ENCODE data around the gene ATP6V0A4. TPM values are rescaled to one million over a fixed set of nuclear protein-coding genes. Genes with fewer than 3 reads are reported as not detected.
A peak's percentile ranks its signal among the peaks of the same experiment; 100 is the strongest.

Gene ATP6V0A4
- total RNA-seq, 2 experiments from 2014 or later = not detected

- H3K27ac Mint-ChIP-seq = no peak overlapping the region
- no peak overlapping the region for H3K4me3 Mint-ChIP-seq
- H3K4me1 Mint-ChIP-seq = no peaks in the 10 kb centered on the region
Observed at GRCh38 chr7:138781004-138781403, 17.0 kb downstream of the ATP6V0A4 start.

GRCh38 chr7:138776166-138776833 is 21.7 kb downstream of the ATP6V0A4 start:
- no peak for DNase-seq
- Mint-ChIP-seq H3K27ac (no peak overlapping the region), H3K4me3 (no peak overlapping the region), H3K9me3 (no peaks in the 10 kb centered on the region), H3K27me3 (no peaks in the 10 kb centered on the region), H3K36me3 (no peaks in the 10 kb centered on the region), H3K4me1 (no peaks in the 10 kb centered on the region)

More at GRCh38 chr7:138781004-138781403, 17.0 kb downstream of the ATP6V0A4 start:
- H3K9me3 Mint-ChIP-seq = peaks cover 6% of the 10 kb centered on the region
- H3K36me3 Mint-ChIP-seq = no peaks in the 10 kb centered on the region
- H3K27me3 Mint-ChIP-seq = no peaks in the 10 kb centered on the region
- DNase-seq = no peak

GRCh38 chr7:138773817-138774216 is 24.2 kb downstream of the ATP6V0A4 start:
- H3K9me3 Mint-ChIP-seq = no peaks in the 10 kb centered on the region
- no peak overlapping the region for H3K27ac Mint-ChIP-seq
- no peaks in the 10 kb centered on the region for H3K36me3 Mint-ChIP-seq
- peaks cover 3% of the 10 kb centered on the region for H3K4me1 Mint-ChIP-seq
- no peak for DNase-seq
- H3K4me3 Mint-ChIP-seq = no peak overlapping the region
- H3K27me3 Mint-ChIP-seq = no peaks in the 10 kb centered on the region

DNA sequence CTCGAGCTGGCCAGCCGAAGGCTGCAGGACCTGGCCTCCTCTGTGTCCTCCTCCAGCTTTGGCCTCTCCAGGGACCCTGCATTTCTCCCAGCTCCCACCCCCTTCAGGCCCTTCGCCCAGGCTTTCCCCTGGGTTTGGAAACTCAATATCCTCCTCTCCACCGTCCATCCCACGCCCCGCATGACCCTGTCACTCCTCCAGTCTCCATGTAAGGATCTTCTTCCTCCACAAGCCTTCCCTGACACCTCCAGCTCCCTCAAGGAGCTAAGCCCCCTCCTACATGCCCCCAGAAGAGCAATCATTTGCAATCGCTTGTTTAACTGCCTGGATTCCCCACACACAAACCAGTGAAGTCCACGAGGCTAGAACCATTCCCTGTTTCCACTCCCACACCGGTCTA is 24.8 kb downstream of the ATP6V0A4 start:
- DNase-seq = no peak
- Mint-ChIP-seq H3K27ac (no peak overlapping the region), H3K4me1 (peaks cover 3% of the 10 kb centered on the region), H3K27me3 (no peaks in the 10 kb centered on the region), H3K36me3 (no peaks in the 10 kb centered on the region), H3K4me3 (no peak overlapping the region), H3K9me3 (no peaks in the 10 kb centered on the region)

DNA sequence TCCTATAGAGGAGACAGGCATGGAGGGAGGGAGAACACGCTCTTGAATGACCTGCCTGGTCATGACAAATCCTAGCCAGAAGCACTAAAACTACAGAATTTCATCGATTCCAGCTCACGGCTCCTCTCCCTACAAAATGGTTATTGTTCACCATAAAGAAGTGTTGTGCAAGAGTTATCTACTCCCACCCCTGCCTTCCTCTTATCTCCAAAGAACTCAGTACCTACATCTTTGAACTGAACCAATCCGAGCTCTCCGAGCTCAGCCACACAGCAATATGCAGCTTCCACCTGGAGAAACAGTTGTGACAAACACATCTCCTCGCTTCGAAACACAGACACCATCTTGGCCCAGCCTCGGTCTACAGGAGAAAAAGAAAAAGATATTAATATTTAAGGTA is 27.1 kb downstream of the ATP6V0A4 start:
- Mint-ChIP-seq H3K9me3 (no peaks in the 10 kb centered on the region), H3K27me3 (no peaks in the 10 kb centered on the region), H3K4me3 (no peak overlapping the region), H3K36me3 (no peaks in the 10 kb centered on the region), H3K27ac (no peak overlapping the region), H3K4me1 (peaks cover 3% of the 10 kb centered on the region)
- no peak for DNase-seq

DNA sequence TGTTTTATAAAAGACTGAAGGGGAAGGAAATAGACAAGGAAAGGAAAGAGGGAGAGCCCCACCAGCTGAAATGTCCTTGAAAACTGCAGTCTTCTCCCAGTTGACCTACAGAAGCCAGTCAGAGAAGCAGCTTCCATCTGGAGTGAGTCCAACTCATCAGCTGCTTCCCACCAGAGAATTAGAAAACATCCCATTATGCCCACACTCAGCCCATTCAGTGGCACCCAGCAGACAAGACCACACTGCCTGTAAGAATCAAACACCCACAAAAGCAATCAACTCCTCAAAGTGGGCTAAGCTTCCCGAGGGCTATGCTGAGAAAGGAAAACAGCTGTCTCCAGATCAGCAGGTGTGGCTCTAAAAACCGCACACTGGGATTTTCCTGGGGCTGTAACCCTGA is 29.8 kb downstream of the ATP6V0A4 start:
- H3K27me3 Mint-ChIP-seq = no peaks in the 10 kb centered on the region
- no peaks in the 10 kb centered on the region for H3K9me3 Mint-ChIP-seq
- H3K27ac Mint-ChIP-seq = no peak overlapping the region
- no peaks in the 10 kb centered on the region for H3K36me3 Mint-ChIP-seq
- H3K4me1 Mint-ChIP-seq = peaks cover 3% of the 10 kb centered on the region
- H3K4me3 Mint-ChIP-seq = no peak overlapping the region
- DNase-seq = no peak

GRCh38 chr7:138756591-138757242 is 41.3 kb downstream of the ATP6V0A4 start:
- no peak overlapping the region for H3K4me3 Mint-ChIP-seq

GRCh38 chr7:138755842-138756590 is 42.0 kb downstream of the ATP6V0A4 start:
- Mint-ChIP-seq H3K27ac (no peak overlapping the region), H3K9me3 (peaks cover 4% of the 10 kb centered on the region), H3K4me3 (no peak overlapping the region), H3K27me3 (no peaks in the 10 kb centered on the region), H3K4me1 (peaks cover 34% of the 10 kb centered on the region), H3K36me3 (no peaks in the 10 kb centered on the region)
- DNase-seq = no peak

More at GRCh38 chr7:138756591-138757242, 41.3 kb downstream of the ATP6V0A4 start:
- no peak overlapping the region for H3K27ac Mint-ChIP-seq
- no peaks in the 10 kb centered on the region for H3K27me3 Mint-ChIP-seq
- H3K9me3 Mint-ChIP-seq = no peaks in the 10 kb centered on the region
- peaks cover 27% of the 10 kb centered on the region for H3K4me1 Mint-ChIP-seq
- no peak for DNase-seq
- H3K36me3 Mint-ChIP-seq = no peaks in the 10 kb centered on the region

- Mint-ChIP-seq H3K36me3 (no peaks in the 10 kb centered on the region), H3K4me3 (no peak overlapping the region), H3K27ac (no peak overlapping the region), H3K9me3 (peaks cover 5% of the 10 kb centered on the region), H3K4me1 (peaks cover 41% of the 10 kb centered on the region), H3K27me3 (no peaks in the 10 kb centered on the region)
- no peak for DNase-seq
Observed at GRCh38 chr7:138755331-138755747, 42.7 kb downstream of the ATP6V0A4 start.

GRCh38 chr7:138753610-138754009 is 44.4 kb downstream of the ATP6V0A4 start:
- Mint-ChIP-seq H3K36me3 (no peaks in the 10 kb centered on the region), H3K27me3 (no peaks in the 10 kb centered on the region), H3K4me1 (peaks cover 43% of the 10 kb centered on the region), H3K9me3 (peaks cover 5% of the 10 kb centered on the region), H3K27ac (peak overlapping the region; percentile 22), H3K4me3 (no peak overlapping the region)
- no peak for DNase-seq

GRCh38 chr7:138753150-138753518 is 44.9 kb downstream of the ATP6V0A4 start:
- H3K9me3 Mint-ChIP-seq = peaks cover 5% of the 10 kb centered on the region
- H3K27ac Mint-ChIP-seq = peak overlapping the region; percentile 61
- H3K4me1 Mint-ChIP-seq = peaks cover 43% of the 10 kb centered on the region
- no peaks in the 10 kb centered on the region for H3K36me3 Mint-ChIP-seq
- no peaks in the 10 kb centered on the region for H3K27me3 Mint-ChIP-seq
- H3K4me3 Mint-ChIP-seq = no peak overlapping the region
- DNase-seq = no peak

DNA sequence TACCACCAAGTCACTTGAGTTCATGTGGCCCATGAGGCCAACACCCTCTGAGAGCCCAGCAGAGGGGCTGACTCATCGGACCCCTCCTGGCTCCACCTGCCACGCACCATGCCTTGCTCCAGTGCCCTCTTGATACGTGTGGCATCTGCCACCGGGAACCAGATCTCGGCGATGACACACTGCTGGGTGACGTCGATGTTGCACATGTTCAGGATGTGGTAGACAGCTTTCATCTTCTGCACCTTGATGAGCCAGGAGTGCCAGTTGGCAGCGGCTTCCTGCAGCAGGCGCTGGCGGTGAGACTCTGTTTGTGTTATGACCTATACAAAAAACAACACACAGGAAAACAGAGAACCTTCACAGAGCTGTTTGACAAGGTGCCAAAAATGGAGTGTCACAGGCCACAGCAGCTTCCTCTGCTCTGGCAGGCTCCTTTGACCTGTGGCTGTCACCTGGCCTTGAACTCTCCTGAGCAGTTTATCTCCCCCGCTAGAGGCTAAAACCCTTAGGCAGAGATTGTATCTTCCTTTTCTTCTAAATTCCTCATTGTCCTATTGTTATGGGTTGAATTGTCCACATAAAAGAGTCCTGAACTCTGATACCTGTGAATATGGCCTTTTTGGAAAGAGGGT is 45.4 kb downstream of the ATP6V0A4 start:
- Mint-ChIP-seq H3K4me1 (peaks cover 46% of the 10 kb centered on the region), H3K36me3 (no peaks in the 10 kb centered on the region), H3K9me3 (peaks cover 5% of the 10 kb centered on the region), H3K27ac (peak overlapping the region; percentile 61), H3K27me3 (no peaks in the 10 kb centered on the region), H3K4me3 (no peak overlapping the region)
- peak; percentile 84 for DNase-seq

- Mint-ChIP-seq H3K4me1 (peaks cover 41% of the 10 kb centered on the region), H3K27me3 (no peaks in the 10 kb centered on the region), H3K36me3 (no peaks in the 10 kb centered on the region), H3K27ac (no peak overlapping the region), H3K4me3 (no peak overlapping the region), H3K9me3 (peaks cover 5% of the 10 kb centered on the region)
- DNase-seq = no peak
Observed at GRCh38 chr7:138750901-138751464, 47.0 kb downstream of the ATP6V0A4 start.

GRCh38 chr7:138750473-138750872 is 47.5 kb downstream of the ATP6V0A4 start:
- no peak for DNase-seq
- Mint-ChIP-seq H3K27me3 (no peaks in the 10 kb centered on the region), H3K36me3 (no peaks in the 10 kb centered on the region), H3K9me3 (peaks cover 5% of the 10 kb centered on the region), H3K4me1 (peaks cover 41% of the 10 kb centered on the region), H3K27ac (no peak overlapping the region), H3K4me3 (no peak overlapping the region)

DNA sequence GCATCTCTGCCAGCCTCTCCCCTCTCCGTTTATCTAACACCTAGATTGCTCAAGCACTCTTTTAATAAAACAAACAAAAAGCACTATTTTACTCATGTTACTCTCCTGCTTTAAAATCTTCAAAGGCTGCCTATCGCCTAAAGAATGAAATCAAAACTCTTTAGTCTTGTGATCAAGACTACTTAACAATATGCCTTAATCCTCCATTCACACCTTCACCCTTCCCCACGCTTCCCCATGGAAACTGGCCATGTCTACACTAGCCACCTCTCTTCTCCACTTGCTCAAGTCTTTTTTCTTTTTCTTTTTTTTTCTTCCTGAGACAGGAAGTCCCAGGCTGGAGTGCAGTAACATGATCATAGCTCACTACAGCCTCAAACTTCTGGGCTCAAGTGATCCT is 48.0 kb downstream of the ATP6V0A4 start:
- no peaks in the 10 kb centered on the region for H3K36me3 Mint-ChIP-seq
- H3K27ac Mint-ChIP-seq = peak overlapping the region; percentile 12
- H3K4me1 Mint-ChIP-seq = peaks cover 46% of the 10 kb centered on the region
- no peak for DNase-seq
- H3K4me3 Mint-ChIP-seq = no peak overlapping the region
- no peaks in the 10 kb centered on the region for H3K27me3 Mint-ChIP-seq
- peaks cover 5% of the 10 kb centered on the region for H3K9me3 Mint-ChIP-seq
